ENCODE results near the gene KLF14. TPM values are rescaled to one million over a fixed set of nuclear protein-coding genes. Genes with fewer than 3 reads are reported as not detected.

The KLF14 gene
- total RNA-seq, 1 experiment from 2014 or later: not detected

DNA sequence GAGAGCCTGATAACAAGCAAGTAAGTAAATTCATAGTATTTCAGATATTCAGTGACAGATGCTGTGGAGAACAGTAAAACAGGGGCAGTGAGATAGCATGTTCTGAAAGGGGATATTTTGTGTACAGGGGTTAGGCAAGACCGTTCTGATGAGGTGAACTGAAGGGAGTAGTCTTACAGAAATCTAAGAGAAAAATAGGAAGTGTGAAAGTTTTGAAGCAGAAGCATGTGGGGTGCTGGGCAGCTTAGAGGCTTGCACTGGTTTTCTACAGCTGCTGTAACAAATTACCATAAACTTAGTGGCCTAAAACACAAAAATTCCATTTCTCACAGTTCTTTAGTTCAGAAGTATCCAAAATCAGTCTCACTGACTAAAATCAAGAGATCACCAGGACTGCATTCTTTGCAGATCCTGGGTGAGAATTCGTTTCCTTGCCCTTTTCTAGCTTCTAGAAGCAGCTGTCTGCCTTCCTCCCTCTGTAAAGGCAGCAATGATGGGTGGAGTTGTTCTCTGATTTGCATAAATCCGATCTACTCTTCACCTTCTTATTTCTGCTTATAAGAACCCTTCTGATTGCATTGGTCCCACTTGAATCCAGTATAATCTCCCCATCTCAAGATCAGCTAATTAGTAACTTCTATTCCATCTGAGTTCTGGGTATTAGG is 7.5 kb upstream of the KLF14 start:
- no peak for DNase-seq (ENCODE audit: low spot score)
- TF ChIP-seq, protein P1, sequence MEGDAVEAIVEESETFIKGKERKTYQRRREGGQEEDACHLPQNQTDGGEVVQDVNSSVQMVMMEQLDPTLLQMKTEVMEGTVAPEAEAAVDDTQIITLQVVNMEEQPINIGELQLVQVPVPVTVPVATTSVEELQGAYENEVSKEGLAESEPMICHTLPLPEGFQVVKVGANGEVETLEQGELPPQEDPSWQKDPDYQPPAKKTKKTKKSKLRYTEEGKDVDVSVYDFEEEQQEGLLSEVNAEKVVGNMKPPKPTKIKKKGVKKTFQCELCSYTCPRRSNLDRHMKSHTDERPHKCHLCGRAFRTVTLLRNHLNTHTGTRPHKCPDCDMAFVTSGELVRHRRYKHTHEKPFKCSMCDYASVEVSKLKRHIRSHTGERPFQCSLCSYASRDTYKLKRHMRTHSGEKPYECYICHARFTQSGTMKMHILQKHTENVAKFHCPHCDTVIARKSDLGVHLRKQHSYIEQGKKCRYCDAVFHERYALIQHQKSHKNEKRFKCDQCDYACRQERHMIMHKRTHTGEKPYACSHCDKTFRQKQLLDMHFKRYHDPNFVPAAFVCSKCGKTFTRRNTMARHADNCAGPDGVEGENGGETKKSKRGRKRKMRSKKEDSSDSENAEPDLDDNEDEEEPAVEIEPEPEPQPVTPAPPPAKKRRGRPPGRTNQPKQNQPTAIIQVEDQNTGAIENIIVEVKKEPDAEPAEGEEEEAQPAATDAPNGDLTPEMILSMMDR (conservative IDR thresholded peaks at IDR 0.05; ENCODE audit: low read depth, low read length): no peak
- TF ChIP-seq EZH2 (IDR thresholded peaks at IDR 0.05; ENCODE audit: borderline replicate concordance, low read depth, low read length, poor library complexity, severe bottlenecking): no peak
- Histone ChIP-seq H3K27ac (ENCODE audit: low read depth, low read length, poor library complexity, severe bottlenecking) (no peak overlapping the region), H3K4me1 (ENCODE audit: insufficient read depth, low read length, poor library complexity, severe bottlenecking) (no peaks in the 10 kb centered on the region), H3K4me3 (ENCODE audit: low read depth, low read length, poor library complexity, severe bottlenecking) (no peak overlapping the region), H3K27me3 (replicated peaks; ENCODE audit: insufficient read depth, low read depth, low read length, poor library complexity) (peaks cover 98% of the 10 kb centered on the region), H3K9me3 (ENCODE audit: low read depth, low read length, poor library complexity, severe bottlenecking) (no peaks in the 10 kb centered on the region), H3K36me3 (ENCODE audit: insufficient read depth, low read length, poor library complexity, severe bottlenecking) (no peaks in the 10 kb centered on the region)
- no TSS peak for BruUV-seq (replicated peaks)
- CTCF ChIA-PET: no interaction called here
- intact Hi-C loops (cut with micrococcal nuclease; ENCODE audit: unreplicated experiment): no loop called here
- POLR2A ChIA-PET (ENCODE audit: low non-redundant PET): no interaction called here

DNA sequence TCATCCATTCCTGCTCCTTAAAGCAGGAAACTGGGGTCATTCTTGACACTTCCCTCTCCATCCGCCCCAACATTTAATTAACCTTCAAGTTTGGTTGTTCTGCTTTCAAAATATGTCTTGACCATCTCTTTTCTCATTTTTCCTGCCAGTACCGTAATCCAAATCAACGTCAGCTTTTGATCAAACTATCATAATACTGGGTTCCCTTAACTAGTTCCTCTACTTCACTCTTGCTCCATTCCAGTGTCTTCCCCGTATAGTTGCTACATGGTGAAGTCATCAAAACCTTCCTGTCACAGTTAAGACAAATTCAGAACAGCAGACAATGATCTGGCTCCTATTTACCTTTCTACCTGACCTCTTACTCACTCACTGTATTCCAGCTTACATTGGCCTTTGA is 6.6 kb upstream of the KLF14 start:
- TF ChIP-seq EZH2 (IDR thresholded peaks at IDR 0.05; ENCODE audit: borderline replicate concordance, low read depth, low read length, poor library complexity, severe bottlenecking): peak; percentile 29
- TF ChIP-seq, protein P1 (conservative IDR thresholded peaks at IDR 0.05; ENCODE audit: low read depth, low read length): no peak
- ChIA-PET CTCF (no interaction called here), POLR2A (ENCODE audit: low non-redundant PET) (no interaction called here)
- DNase-seq (ENCODE audit: low spot score): no peak
- BruUV-seq (replicated peaks): no TSS peak
- peaks cover 98% of the 10 kb centered on the region for H3K27me3 ChIP-seq (replicated peaks; ENCODE audit: insufficient read depth, low read depth, low read length, poor library complexity)
- no peak overlapping the region for H3K27ac ChIP-seq (ENCODE audit: low read depth, low read length, poor library complexity, severe bottlenecking)
- H3K36me3 ChIP-seq (ENCODE audit: insufficient read depth, low read length, poor library complexity, severe bottlenecking): no peaks in the 10 kb centered on the region
- H3K4me1 ChIP-seq (ENCODE audit: insufficient read depth, low read length, poor library complexity, severe bottlenecking): no peaks in the 10 kb centered on the region
- H3K4me3 ChIP-seq (ENCODE audit: low read depth, low read length, poor library complexity, severe bottlenecking): no peak overlapping the region
- intact Hi-C loops (cut with micrococcal nuclease; ENCODE audit: unreplicated experiment): no loop called here
- H3K9me3 ChIP-seq (ENCODE audit: low read depth, low read length, poor library complexity, severe bottlenecking): no peaks in the 10 kb centered on the region

DNA sequence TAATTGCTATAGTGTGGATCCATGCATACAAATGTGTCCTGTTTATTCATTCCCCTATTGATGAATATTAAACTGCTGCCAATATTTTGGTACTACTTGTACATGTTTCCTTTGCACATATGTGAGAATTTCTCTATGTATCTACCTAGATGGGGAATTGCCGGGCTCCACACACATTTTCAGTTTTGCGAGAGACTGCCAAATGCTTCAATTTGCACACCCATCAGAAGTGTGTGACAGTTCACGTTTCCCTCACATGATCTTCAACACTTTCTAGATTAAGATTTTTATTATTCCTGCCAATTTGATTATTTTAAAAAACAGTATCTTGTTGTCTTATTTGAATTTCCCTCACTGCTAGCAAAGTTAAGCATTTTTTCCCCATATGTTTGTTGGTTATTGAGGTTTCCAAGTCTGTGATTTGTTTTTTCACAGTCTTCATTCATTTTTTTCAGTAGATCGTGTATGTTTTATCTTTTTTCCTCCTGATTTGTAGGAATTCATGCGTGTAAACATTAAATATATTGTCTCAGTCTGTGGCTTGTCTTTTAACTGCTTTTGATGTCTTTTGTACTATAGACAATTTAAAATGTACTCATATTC is 2.4 kb upstream of the KLF14 start:
- Histone ChIP-seq H3K4me3 (ENCODE audit: low read depth, low read length, poor library complexity, severe bottlenecking) (no peak overlapping the region), H3K27ac (ENCODE audit: low read depth, low read length, poor library complexity, severe bottlenecking) (no peak overlapping the region), H3K9me3 (ENCODE audit: low read depth, low read length, poor library complexity, severe bottlenecking) (no peaks in the 10 kb centered on the region), H3K4me1 (ENCODE audit: insufficient read depth, low read length, poor library complexity, severe bottlenecking) (peaks cover 5% of the 10 kb centered on the region), H3K36me3 (ENCODE audit: insufficient read depth, low read length, poor library complexity, severe bottlenecking) (no peaks in the 10 kb centered on the region), H3K27me3 (replicated peaks; ENCODE audit: insufficient read depth, low read depth, low read length, poor library complexity) (peaks cover 93% of the 10 kb centered on the region)
- intact Hi-C loops (cut with micrococcal nuclease; ENCODE audit: unreplicated experiment): no loop called here
- no peak for DNase-seq (ENCODE audit: low spot score)
- TF ChIP-seq EZH2 (IDR thresholded peaks at IDR 0.05; ENCODE audit: borderline replicate concordance, low read depth, low read length, poor library complexity, severe bottlenecking): no peak
- TF ChIP-seq, protein P1 (conservative IDR thresholded peaks at IDR 0.05; ENCODE audit: low read depth, low read length): no peak
- POLR2A ChIA-PET (ENCODE audit: low non-redundant PET): no interaction called here
- CTCF ChIA-PET: no interaction called here
- BruUV-seq (replicated peaks): no TSS peak
